OCI-LY7 (cell line): ENCODE data around the gene AMZ2.

ENCODE experiments used
- EZH2phosphoT487 ChIP-seq: fragments of 200-600 bp; sonication (generic); IDR thresholded peaks from 2 replicates; pipeline ENCODE4 v1.6.1; 2018; ENCODE audit warnings: low read depth, borderline replicate concordance, mild to moderate bottlenecking, mixed run types, antibody characterized with exemption, low read length, moderate library complexity, mixed read lengths
- TF ChIP-seq, protein P1 (sequence below): fragments of 200-600 bp; sonication (generic); conservative IDR thresholded peaks from 2 replicates; pipeline ENCODE4 v1.5.1; 2014; ENCODE audit warnings: mild to moderate bottlenecking, antibody characterized with exemption, low read length, moderate library complexity, mixed read lengths

DNA sequence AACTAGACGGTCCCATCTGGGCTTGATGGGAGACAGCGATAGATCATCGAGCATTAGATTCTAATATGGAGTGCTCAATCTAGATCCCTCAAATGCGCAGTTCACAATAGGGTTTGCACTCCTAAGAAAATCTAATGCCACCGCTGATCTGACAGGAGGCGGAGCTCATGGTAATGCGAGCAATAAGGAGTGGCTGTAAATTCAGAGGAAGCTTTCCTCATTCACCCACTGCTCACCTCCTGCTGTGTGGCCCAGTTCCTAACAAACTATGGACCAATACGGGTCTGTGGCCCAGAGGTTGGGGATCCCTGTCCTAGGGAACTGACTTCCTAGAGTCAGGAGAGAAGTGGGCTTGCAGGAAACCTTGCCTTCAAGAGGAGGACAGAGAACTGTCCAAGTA is 25.2 kb upstream of the AMZ2 start:
- no peak for TF ChIP-seq EZH2phosphoT487
- TF ChIP-seq, protein P1, sequence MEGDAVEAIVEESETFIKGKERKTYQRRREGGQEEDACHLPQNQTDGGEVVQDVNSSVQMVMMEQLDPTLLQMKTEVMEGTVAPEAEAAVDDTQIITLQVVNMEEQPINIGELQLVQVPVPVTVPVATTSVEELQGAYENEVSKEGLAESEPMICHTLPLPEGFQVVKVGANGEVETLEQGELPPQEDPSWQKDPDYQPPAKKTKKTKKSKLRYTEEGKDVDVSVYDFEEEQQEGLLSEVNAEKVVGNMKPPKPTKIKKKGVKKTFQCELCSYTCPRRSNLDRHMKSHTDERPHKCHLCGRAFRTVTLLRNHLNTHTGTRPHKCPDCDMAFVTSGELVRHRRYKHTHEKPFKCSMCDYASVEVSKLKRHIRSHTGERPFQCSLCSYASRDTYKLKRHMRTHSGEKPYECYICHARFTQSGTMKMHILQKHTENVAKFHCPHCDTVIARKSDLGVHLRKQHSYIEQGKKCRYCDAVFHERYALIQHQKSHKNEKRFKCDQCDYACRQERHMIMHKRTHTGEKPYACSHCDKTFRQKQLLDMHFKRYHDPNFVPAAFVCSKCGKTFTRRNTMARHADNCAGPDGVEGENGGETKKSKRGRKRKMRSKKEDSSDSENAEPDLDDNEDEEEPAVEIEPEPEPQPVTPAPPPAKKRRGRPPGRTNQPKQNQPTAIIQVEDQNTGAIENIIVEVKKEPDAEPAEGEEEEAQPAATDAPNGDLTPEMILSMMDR: no peak
